NCI-H1105 (cell line): Measurements from ENCODE around the gene DUS1L.

ENCODE experiments used
- DNase-seq: peaks from one replicate; lab custom pipeline; 2025; lab: John Stamatoyannopoulos, UW

The DUS1L gene

GRCh38 chr17:82012640-82013295 lies 52.8 kb downstream of the DUS1L start:
- DNase-seq, result no peak

- DNase-seq, result no peak
Observed at GRCh38 chr17:82012261-82012639, 53.4 kb downstream of the DUS1L start.

- no peak for DNase-seq
Observed at GRCh38 chr17:82011617-82012187, 53.9 kb downstream of the DUS1L start.

- DNase-seq, result no peak
Observed at GRCh38 chr17:82010575-82011525, 54.8 kb downstream of the DUS1L start.

- DNase-seq, result no peak
Observed at GRCh38 chr17:82009413-82009812, 56.2 kb downstream of the DUS1L start.

- no peak for DNase-seq
Observed at GRCh38 chr17:82008941-82009405, 56.6 kb downstream of the DUS1L start.

- no peak for DNase-seq
Observed at GRCh38 chr17:82008258-82008940, 57.2 kb downstream of the DUS1L start.
